GM21825 (cell line): ENCODE measurements around the gene ZSWIM5.
"Not testable (repeated sequence)": the region's sequence is repeated elsewhere in the genome, so short reads cannot be mapped to it uniquely, and the experiment has no call there.

Experiments used
- ATAC-seq: cut with Tn5 transposase; IDR thresholded peaks from one replicate; pipeline ENCODE4 v1.9.1; 2021; ENCODE audit warnings: mild to moderate bottlenecking, moderate library complexity; ENCODE audit not compliant: unreplicated experiment

The ZSWIM5 gene

DNA sequence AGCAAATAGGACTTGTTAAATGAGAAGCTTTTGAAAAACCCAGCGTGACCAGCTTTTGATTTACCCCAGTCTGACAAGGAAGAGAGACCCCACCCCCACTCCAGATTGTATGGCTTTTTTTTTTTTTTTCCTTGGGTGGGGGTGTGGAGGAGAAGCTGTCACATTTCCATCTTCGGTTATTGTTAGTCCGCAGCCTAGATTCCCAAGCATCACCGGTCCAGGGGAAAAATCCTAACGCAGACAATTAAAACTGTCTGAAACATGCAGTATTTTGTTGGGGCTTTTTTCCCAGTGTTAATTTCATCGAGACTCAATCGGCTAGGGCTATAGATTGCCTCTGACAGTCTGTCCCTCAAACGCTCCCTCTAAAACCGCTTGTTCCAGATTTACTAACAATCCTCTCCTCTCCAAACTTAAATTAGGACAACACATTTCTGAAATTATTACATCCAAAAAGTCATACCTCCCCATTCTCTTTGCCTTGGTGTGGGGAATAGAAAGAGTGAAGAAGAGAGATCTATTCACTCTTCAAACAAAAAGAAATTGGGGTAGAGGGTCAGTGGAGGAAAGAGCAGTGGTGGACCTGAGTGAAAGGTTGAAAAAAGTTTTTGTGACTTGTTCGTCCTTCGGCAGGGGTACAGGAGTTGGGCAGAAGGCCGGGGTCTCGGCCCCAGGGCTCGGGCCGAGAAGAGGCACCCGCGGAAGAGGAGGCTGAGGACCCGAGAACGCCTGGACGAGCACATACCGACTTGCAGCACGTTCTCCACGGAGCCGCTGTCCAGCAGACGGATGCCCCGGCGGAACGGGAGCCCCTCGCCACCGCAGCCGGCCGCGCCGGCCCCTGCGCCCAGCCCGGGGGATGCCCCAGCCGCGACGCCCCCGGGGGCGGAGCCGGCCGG, 1.1 kb downstream of the ZSWIM5 start:
- peak; percentile 19 for ATAC-seq

DNA sequence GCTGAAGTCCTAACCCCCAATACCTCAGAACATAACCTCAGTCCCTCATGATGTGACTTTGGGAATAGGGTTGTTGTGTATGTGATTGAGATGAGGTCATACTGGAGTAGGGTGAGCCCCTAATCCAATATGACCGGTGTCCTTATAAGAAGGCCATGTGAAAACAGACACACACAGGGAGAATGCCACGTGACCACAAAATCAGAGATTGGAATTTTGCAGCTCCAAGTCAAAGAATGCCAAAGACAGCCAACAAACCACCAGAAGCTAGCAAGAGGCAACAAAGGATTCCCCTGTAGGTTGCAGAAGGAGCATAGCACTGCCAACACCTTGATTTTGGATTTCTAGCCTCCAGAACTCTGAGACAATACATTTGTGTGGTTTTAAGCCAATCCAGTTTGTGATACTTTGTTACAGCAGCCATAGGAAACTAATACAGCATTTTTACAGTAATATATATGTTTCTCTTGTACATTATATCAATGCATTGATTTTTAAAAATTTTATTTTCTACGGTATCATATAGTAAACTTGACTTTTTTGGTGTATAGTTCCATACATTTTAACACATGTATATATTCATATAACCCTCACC, 5.4 kb downstream of the ZSWIM5 start:
- ATAC-seq: no peak

DNA sequence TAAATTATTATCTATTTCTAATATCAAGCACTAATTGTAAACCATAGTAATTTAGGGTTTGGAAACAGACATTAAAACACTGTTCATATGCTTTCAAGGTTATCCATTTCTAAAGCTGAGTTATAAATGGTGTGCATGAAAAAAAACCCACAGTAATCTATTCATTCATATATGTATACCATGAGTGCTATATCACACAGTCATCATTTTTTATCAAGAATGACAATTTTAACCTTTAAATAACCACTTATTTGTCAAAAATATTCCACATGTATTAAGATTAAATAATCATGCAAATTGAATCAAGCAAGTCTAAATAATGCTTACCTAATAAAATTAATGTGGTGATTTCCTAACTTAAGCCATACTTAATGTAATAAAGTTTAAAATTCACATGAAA, 6.0 kb downstream of the ZSWIM5 start:
- no peak for ATAC-seq

DNA sequence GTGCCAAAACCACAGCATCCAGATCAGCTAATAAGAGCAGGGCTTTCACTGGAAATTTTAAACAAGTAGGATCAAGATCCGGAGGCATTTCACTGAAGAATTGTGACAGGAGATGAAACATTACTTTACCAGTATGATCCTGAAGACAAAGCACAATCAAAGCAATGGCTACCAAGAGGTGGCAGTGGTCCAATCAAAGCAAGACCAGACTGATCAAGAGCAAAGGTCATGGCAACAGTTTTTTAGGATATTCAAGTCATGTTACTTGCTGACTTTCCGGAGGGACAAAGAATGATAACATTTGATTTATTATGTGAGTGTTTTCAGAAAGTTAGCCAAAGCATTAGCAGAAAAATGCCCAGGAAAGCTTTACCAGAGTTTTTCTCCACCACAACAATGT, 8.2 kb downstream of the ZSWIM5 start:
- no peak for ATAC-seq

DNA sequence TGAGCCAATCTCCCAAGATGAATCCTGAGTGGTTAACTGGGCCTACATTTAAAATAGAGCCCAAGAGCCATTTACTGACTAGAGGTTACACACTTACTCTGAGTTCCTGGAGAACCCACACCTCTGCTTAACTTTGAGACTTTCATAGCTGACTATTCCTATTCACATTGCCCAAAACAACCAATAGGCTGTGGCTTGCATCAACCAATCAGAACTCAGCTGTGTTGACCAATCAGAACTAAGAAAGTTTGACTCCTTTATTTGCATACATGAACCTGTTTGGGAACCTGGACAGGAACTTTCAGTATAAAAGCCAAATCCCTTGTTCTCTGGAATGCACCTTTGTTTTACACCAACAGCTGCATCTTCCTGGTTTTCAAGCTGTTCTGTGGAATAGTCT, 9.5 kb downstream of the ZSWIM5 start:
- ATAC-seq: no peak

DNA sequence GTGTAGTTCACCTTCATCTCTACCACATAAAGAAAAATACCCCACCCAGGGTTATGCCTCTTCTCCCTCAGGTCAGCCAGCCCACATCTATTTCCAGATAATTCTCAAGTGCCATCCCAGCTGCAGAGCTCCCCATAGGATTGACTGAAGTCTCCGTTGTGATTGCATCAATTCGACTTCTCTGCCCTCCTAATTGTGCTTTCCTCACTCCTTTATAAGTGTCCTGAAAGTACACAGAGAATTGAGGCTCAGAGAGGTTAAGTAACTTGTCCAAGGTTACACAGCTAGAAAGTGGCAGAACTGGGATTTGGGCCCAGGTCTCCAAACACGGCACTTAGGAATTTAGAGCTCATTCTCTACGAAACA, 15.0 kb downstream of the ZSWIM5 start:
- ATAC-seq: no peak

DNA sequence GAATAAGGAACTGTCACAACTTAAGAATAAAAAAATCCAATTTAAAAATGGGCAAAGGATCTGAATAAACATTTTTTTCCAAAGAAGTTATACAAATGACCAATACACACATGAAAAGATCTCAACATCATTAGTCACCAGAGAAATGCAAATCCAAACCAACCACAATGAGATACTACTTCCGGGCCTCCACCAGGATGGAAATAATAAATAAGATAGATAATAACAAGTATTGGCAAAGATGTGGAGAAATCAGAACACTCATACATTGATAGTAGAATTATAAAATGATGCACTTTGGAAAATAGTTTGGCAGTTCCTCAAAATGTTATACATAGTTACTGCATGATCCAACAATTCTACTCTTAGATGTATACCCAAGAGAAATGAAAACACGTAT, 18.7 kb downstream of the ZSWIM5 start:
- no peak for ATAC-seq

DNA sequence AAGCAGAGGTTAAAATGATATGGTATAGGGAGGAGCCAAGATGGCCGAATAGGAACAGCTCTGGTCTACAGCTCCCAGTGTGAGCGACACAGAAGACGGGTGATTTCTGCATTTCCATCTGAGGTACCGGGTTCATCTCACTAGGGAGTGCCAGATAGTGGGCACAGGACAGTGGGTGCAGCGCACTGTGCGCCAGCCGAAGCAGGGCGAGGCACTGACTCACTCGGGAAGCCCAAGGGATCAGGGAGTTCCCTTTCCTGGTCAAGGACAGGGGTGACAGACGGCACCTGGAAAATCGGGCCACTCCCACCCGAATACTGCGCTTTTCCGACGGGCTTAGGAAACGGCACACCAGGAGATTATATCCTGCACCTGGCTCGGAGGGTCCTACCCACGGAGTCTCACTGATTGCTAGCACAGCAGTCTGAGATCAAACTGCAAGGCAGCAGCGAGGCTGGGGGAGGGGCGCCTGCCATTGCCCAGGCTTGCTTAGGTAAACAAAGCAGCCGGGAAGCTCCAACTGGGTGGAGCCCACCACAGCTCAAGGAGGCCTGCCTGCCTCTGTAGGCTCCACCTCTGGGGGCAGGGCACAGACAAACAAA, 26.4 kb downstream of the ZSWIM5 start:
- ATAC-seq: not testable (repeated sequence)

DNA sequence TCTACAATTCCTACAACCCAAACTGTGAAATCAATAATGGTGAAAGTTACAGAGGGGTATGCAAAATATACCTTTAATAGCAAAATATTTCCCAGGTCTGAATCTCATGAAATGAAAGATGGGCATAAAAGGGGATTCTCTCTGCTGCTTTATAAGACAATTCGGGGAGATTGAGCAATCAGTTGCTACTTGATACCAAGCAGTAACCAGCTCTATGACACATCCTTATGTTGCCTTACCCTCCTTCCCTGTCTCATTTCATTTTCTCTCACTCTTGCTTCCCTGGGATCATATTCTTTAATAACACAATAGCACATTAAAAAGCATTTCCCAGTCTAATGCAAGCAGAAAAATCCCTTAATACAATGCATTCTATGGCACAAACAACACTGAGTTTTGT, 29.0 kb downstream of the ZSWIM5 start:
- ATAC-seq: no peak

DNA sequence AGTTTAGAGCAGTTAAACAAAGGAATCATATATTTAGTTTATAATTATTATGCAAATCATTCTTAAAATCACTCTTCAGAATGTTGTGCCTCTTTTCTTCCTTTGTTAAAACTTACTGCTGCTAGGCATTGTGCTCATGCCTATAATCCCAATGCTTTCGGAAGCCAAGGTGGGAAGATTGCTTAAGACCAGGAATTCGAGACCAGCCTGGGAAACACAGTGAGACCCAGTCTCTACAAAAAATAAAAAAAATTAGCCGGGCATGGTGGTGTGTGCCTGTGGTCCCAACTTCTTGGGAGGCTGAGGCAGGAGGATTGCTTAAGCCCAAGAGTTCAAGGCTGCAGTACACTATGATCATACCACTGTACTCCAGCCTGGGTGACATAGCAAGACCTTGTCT, 33.6 kb downstream of the ZSWIM5 start:
- no peak for ATAC-seq

DNA sequence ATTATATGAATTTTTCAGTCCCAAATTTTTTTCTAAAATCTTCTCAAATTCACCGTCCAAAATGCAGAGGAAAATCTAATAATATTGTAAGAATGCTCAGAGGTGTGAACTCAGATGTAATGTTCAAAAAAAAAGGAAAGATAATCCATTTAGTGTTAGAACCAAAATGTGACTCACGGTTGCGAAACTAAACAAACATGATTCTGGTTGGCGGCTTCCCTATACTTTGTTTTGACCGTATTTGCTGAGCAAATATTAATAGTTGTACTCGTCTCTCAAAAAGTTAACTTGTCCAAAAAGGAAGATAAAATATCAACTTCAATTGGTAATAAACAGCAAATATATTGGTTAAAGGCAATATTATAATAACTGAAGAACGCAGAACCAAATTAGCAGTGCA, 34.4 kb downstream of the ZSWIM5 start:
- no peak for ATAC-seq

DNA sequence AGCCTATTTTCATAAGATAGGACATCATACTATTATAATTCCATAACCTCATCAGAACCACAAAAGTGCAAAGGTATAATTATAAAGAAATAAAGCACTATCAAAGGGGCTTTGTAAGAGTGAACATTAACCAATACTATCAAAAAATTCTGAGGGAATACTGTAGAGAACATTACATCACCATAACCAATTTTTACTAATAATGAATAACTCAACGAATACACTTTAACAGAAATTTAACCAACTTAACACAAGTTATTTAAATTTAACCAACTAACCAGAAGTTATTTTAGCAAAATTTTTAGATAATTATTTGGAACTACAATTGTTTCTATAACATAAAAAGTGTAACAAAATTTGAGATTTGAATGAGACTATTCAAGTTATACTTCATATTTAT, 34.8 kb downstream of the ZSWIM5 start:
- ATAC-seq: no peak

DNA sequence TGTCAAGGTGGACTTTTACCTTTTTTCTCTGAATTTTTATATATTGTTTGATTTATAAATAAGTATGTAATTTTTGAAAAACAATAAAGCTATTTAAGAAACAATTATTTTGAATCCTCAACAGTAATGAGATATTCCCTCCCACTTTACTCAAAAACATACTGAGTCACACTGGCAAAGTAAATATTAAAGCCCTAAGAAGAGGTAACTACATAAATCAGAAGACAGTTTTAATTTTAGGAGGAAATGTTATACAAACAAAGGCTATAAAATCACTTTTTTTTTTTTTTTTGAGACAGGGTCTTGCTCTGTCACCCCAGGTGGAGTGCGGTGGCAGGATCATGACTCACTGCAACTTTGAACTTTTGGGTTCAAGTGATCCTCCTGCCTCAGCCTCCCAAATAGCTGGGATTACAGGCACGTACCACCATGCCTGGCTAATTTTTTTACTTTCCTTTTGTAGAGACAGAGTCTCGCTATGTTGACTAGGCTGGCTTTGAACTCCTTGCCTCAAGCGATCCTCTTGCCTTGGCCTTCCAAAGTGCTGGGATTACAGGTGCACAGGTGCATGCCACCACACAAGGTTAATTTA, 36.2 kb downstream of the ZSWIM5 start:
- no peak for ATAC-seq

DNA sequence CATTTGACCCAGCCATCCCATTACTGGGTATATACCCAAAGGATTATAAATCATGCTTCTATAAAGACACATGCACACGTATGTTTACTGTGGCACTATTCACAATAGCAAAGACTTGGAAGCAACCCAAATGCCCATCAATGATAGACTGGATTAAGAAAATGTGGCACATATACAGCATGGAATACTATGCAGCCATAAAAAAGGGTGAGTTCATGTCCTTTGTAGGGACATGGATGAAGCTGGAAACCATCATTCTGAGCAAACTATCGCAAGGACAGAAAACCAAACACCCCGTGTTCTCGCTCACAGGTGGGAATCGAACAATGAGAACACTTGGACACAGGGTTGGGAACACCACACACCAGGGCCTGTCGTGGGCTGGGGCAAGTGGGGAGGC, 38.5 kb downstream of the ZSWIM5 start:
- not testable (repeated sequence) for ATAC-seq

DNA sequence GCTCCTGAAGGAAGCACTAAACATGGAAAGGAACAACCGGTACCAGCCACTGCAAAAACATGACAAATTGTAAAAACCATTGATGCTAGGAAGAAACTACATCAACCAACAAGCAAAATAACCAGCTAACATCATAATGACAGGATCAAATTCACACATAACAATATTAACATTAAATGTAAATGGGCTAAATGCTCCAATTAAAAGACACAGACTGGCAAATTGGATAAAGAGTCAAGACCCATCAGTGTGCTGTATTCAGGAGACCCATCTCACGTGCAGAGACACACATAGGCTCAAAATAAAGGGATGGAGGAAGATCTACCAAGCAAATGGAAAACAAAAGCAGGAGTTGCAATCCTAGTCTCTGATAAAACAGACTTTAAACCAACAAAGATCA, 42.1 kb downstream of the ZSWIM5 start:
- ATAC-seq: not testable (repeated sequence)

DNA sequence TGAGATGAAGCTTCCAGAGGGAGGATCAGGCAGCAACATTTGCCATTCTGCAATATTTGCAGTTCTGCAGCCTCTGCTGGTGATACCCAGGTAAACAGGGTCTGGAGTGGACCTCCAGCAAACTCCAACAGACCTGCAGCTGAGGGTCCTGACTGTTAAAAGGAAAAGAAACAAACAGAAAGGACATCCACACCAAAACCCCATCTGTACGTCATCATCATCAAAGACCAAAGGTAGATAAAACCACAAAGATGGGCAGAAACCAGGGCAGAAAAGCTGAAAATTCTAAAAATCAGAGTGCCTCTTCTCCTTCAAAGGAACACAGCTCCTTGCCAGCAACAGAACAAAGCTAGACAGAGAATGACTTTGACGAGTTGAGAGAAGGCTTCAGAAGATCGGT, 43.3 kb downstream of the ZSWIM5 start:
- not testable (repeated sequence) for ATAC-seq

DNA sequence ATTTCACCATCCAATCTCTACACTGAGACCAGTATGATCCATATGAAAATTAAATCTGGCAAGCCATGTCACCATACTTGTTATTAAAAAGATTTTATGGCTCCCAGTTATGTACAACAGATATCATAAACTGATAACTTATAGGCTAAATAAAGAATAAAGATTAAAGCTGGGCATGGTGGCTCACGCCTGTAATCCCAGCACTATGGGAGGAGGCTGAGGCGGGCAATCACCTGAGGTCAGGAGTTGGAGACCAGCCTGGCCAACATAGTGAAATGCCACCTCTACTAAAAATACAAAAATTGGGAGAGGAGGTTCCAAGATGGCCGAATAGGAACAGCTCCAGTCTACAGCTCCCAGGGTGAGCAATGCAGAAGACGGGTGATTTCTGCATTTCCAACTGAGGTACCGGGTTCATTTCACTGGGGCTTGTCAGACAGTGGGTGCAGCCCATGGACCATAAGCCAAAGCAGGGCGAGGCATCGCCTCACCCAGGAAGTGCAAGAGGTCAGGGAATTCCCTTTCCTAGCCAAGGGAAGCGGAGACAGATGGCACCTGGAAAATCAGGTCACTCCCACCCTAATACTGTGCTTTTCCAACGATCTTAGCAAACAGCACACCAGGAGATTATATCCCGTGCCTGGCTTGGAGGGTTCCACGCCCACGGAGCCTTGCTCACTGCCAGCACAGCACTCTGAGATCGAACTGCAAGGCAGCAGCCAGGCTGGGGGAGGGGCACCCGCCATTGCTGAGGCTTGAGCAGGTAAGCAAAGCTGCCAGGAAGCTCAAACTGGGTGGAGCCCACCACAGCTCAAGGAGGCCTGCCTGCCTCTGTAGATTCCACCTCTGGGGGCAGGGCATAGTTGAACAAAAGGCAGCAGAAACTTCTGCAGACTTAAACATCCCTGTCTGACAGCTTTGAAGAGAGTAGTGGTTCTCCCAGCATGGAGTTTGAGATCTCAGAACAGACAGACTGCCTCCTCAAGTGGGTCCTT, 44.1 kb downstream of the ZSWIM5 start:
- ATAC-seq: not testable (repeated sequence)

DNA sequence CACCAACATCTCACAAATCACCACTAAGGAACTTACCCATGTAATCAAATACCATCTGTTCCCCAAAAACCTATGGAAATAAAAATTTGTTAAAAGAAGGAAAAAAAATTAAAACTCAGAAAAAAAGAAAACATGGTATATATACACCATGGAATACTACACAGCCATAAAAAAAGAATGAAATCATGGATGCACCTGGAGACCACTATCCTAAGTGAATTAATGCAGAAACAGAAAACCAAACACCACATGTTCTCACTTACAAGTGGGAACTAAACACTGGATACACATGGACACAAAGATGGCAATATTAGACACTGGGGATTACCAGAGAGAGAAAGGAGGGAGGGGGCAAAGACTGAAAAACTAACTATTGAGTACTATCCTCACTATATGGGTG, 50.4 kb downstream of the ZSWIM5 start:
- ATAC-seq: no peak

DNA sequence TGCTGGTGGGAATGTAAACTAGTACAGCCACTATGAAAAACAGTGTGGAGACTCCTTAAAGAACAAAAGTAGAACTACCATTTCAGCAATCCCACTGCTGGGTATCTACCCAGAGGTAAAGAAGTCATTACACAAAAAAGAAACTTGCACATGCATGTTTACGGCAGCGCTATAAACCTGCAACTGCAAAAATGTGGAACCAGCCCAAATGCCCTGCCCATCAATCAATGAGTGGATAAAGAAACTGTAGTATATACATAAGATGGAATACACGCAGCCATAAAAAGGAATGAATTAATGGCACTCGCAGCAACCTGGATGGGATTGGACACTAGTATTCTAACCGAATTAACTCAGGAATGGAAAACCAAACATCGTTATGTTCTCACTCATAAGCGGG, 51.0 kb downstream of the ZSWIM5 start:
- no peak for ATAC-seq

DNA sequence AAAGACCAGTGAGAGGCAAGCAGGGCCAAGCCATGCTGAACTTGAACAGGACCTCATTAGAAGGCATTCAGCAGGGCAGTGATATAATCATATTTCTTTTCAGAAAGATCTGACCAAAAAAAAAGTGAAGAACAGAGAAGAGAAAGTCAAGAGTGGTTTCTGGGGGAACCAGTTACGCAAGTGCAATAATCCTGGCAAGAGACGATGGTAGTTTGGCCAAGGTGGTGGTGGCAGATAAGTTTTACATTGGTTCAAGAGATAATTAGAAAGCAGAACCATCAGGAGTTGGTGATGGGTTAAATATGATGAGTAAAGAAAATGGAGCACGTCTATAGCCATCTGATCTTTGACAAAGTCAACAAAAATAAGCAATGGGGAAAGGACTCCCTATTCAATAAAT, 54.3 kb downstream of the ZSWIM5 start:
- no peak for ATAC-seq
